Fibroblast of villous mesenchyme (primary cell): ENCODE results near the gene RPL36. TPM values are rescaled to one million over a fixed set of nuclear protein-coding genes. Genes with fewer than 3 reads are reported as not detected.
"Not testable (repeated sequence)": the region's sequence is repeated elsewhere in the genome, so short reads cannot be mapped to it uniquely, and the experiment has no call there.

Experiments
- DNase-seq: peaks from one replicate; pipeline ENCODE4 v3.0.0-alpha.2; 2010; ENCODE audit warnings: low read depth
- H3K4me3 ChIP-seq: 2 replicates; pipeline ENCODE4 v1.5.1; 2011; ENCODE audit warnings: low read depth, mild to moderate bottlenecking, low read length
- total RNA-seq: library from RNA; depleted of rRNA; stranded (reverse); fragments of >200 nt; gene quantifications from 2 replicates; pipeline ENCODE4 v1.2.3, GENCODE V29; 2012
- TF ChIP-seq, protein P1 (sequence below): IDR thresholded peaks from 2 replicates; pipeline ENCODE4 v1.5.1; 2012; ENCODE audit warnings: low read depth, mild to moderate bottlenecking, low read length; ENCODE audit not compliant: insufficient read depth

RPL36 gene
- total RNA-seq, 1 donor: 261 TPM

DNA sequence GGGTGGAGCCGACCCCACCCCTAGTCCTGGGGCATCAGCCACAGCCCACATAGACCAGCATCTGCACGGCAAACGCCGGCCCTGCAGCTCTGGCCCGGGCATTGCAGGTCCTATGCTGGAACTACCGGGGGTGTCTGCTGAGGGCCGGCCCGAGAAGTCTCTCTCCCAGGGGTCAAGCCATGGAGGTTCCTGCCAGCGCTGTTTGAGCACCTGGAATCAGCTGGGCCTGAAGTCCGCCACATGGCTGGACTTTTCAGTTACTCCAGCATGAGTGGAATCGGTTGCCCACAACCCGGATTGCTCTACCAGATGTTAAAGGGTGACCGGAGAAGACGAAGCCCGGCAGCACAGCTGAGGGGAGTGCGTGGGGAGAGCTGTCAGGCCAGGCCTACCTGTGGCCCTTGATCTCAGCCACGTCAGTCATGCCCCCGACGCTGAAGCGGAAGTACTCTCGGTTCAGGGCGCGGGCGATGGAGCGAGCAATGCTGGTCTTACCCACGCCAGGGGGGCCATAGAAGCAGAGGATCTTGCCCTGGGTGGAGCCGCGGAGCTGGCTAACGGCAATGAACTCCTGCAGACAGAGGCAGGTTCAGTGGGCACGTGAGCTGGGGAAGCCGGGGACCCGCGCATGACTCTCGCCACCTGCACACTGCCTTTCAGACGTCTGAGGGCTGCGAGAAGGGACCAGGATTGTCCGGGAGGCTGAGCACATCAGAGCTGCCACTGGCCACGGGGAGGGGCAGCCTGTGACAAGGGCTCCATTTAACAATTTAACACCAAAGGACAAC is 8.7 kb downstream of the RPL36 start:
- DNase-seq: no peak
- TF ChIP-seq, protein P1, sequence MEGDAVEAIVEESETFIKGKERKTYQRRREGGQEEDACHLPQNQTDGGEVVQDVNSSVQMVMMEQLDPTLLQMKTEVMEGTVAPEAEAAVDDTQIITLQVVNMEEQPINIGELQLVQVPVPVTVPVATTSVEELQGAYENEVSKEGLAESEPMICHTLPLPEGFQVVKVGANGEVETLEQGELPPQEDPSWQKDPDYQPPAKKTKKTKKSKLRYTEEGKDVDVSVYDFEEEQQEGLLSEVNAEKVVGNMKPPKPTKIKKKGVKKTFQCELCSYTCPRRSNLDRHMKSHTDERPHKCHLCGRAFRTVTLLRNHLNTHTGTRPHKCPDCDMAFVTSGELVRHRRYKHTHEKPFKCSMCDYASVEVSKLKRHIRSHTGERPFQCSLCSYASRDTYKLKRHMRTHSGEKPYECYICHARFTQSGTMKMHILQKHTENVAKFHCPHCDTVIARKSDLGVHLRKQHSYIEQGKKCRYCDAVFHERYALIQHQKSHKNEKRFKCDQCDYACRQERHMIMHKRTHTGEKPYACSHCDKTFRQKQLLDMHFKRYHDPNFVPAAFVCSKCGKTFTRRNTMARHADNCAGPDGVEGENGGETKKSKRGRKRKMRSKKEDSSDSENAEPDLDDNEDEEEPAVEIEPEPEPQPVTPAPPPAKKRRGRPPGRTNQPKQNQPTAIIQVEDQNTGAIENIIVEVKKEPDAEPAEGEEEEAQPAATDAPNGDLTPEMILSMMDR: no peak
- no peak overlapping the region for H3K4me3 ChIP-seq

DNA sequence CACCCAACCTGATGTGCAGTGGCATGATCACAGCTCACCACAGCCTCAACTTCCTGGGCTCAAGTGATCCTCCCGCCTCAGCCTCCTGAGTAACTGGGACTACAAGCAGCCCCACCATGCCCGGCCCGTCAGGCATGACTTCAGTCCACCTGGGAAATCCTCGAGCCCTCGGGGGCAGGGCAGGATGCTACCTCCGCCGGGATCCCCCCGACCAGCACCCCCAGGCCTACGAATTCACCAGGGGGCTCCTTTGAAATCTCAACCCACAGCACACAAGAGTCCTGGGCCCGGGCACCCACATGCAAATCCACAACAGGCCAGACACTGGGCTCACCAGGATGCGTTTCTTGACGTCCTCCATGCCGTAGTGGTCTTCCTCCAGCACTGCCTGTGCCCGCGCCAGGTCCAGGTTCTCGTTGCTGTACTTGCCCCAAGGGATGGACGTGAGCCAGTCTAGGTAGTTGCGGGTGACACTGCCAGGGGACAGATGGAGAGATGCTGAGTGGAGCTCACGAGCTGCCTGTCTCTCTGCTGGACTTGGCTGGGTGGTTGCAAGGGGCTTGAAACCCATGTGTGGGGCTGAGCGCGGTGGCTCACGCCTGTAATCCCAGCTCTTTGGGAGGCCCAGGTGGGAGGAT is 10.5 kb downstream of the RPL36 start:
- DNase-seq: no peak
- TF ChIP-seq, protein P1: no peak
- H3K4me3 ChIP-seq: no peak overlapping the region

DNA sequence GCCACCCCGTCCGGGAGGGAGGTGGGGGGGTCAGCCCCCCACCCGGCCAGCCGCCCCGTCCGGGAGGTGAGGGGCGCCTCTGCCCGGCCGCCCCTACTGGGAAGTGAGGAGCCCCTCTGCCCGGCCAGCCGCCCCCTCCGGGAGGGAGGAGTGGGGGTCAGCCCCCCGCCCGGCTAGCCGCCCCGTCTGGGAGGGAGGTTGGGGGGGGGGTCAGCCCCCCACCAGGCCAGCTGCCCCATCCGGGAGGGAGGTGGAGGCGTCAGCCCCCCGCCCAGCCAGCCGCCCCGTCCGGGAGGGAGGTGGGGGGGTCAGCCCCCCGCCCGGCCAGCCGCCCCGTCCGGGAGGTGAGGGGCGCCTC is 11.9 kb downstream of the RPL36 start:
- not testable (repeated sequence) for H3K4me3 ChIP-seq, DNase-seq

DNA sequence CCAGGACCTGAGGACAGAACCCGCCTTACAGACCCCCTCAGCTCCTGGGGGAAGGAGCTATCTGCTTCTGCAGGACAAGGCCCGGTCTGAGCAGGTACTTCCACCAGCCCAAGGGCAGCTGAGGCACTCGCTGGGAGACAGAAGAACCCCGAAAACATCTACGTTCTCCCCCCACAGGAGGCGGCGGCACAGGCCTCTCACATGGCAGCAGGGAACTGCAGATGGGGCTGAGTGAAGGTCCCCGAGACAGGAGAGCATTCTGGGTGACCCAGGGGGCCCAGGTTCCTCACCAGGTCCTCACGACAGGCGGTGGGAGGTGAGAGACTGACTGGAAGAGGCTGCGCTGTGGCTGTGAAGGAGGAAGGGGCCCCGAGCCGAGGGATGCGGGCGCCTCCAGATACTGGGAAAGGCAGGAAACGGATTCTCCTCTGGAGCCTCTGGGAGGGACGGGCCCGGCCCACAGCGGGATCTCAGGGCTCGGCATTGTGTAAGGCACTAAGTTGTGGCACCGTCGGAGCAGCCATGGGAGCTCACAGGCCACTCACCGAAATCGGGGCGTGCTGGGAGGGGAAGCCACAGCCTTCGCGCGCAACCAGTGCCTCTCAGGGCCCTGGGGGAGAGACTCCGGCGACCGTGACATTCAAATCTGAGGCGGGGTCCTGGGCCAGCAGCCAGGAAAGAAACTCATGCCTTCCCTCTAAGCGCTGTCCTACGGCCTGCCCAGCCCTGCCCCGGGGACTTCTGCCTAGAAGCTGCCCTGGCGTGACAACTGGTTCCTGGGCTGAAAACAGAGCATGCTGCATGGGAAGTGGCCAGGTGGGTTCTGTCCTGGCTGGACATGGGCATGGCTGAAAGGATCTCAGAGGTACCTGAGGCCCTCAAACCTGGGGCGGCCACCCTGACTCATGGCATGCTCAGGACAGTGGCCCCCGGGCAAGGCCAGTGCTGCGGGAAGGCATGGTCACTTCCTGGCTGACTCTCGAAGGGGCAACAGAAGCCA is 14.0 kb downstream of the RPL36 start:
- H3K4me3 ChIP-seq: no peak overlapping the region
- TF ChIP-seq, protein P1: no peak
- no peak for DNase-seq

DNA sequence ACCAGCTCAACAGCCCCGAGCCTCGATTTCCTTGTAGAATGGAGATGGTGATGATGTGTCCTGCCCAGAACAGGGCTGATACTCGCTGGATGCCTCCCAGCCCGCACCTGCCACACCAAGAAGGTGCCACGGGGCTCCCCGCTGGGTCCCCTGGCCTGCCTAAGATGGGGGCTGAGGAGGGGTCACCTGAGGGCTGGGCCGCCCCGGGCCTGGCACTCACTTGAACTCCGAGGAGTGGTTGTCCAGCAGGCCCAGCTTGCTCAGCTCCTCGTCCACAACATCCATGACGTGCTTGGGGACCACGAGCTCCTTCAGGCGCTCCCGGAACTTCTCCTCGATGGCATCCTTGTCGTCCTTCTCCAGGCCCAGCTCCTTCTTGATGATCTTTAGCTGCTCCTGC is 15.5 kb downstream of the RPL36 start:
- TF ChIP-seq, protein P1: no peak
- DNase-seq: no peak
- no peak overlapping the region for H3K4me3 ChIP-seq

DNA sequence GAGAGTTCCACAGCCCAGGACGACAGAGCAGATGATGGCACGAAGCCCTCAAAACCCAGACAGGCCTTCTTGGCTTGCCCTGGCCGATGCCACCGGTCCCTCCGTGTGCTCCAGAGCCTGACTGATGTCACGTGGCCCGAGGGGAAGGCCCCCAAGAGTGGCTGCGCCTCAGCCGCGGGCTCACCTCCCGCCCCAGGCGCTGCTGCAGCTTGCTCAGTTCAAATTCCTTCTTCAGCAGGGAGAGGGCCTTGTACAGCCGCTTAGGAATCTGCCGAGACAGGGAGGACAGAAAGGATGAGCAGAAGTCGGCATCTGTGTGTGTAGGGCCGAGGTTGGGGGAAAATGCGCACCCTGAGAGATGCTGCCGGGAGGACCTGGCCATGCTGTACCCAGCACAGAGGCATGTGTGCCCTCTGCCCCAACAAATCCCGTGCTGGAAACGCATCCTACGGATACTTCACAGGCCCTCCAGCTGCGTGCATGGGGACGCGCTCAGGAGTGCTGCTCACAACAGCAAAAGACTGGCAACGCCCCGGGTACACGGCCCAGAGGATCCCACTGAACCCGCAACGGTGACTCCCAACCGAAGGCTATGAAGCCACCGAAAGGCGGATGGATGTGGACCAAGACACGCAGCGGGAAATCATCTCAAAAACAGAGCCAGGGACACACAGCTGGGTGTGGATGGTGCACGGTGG is 16.9 kb downstream of the RPL36 start:
- DNase-seq: no peak
- H3K4me3 ChIP-seq: no peak overlapping the region
- TF ChIP-seq, protein P1: no peak
